H1 (cell line): ENCODE measurements around the gene TMA7B. TPM values are rescaled to one million over a fixed set of nuclear protein-coding genes. Genes with fewer than 3 reads are reported as not detected.

ENCODE experiments used
- CTCF ChIA-PET: fragments of 300-600 bp; sonication (Branson Sonifier 250); formaldehyde crosslinking; loops from one replicate; lab custom pipeline; 2021; ENCODE audit not compliant: partially characterized antibody; lab: Charles Lee
- POLR2A ChIA-PET: fragments of 300-600 bp; sonication (Branson Sonifier 250); formaldehyde crosslinking; loops from one replicate; lab custom pipeline; 2021; ENCODE audit warnings: inconsistent platforms; ENCODE audit not compliant: partially characterized antibody; lab: Charles Lee
- DNase-seq, 2 experiments: peaks; one replicate each; pipeline versions ENCODE4 v3.0.0 to v3.0.0-alpha.2; 2010 to 2022; ENCODE audit warnings: low spot score in 2 of 2, low read depth in 1 of 2, mixed read lengths in 1 of 2
- FAIRE-seq: peaks from 2 replicates; lab custom pipeline; 2011; peaks lifted over from hg19 to GRCh38; lab: Jason Lieb, UNC
- H2AFZ ChIP-seq: 2 replicates; pipeline ENCODE4 v1.8.1; 2012; ENCODE audit warnings: low read length, inconsistent platforms
- H2AK5ac ChIP-seq: 2 replicates; pipeline ENCODE4 v1.6.1; 2013; ENCODE audit warnings: low read depth, low read length
- H2BK120ac ChIP-seq: replicated peaks from 2 replicates; pipeline ENCODE3; 2013; ENCODE audit warnings: low read depth, low read length, inconsistent platforms
- H2BK12ac ChIP-seq: 2 replicates; pipeline ENCODE4 v1.6.1; 2013; ENCODE audit warnings: low read depth, low read length
- H2BK15ac ChIP-seq: 2 replicates; pipeline ENCODE4 v1.6.1; 2013; ENCODE audit warnings: low read length
- H2BK20ac ChIP-seq: 2 replicates; pipeline ENCODE4 v1.6.1; 2013; ENCODE audit warnings: low read length
- H2BK5ac ChIP-seq: 2 replicates; pipeline ENCODE4 v1.6.1; 2013; ENCODE audit warnings: low read depth, low read length
- H3K14ac ChIP-seq: 2 replicates; pipeline ENCODE4 v1.6.1; 2013; ENCODE audit warnings: inconsistent platforms; ENCODE audit not compliant: insufficient read length
- H3K18ac ChIP-seq: 2 replicates; pipeline ENCODE4 v1.6.1; 2013; ENCODE audit warnings: low read length; ENCODE audit errors: extremely low read depth
- H3K23ac ChIP-seq: 2 replicates; pipeline ENCODE4 v1.6.1; 2013; ENCODE audit warnings: inconsistent platforms; ENCODE audit not compliant: insufficient read length
- H3K23me2 ChIP-seq: 2 replicates; pipeline ENCODE4 v1.6.1; 2013; ENCODE audit warnings: low read depth, low read length
- H3K27ac ChIP-seq: 2 replicates; pipeline ENCODE4 v1.6.1; 2011; ENCODE audit warnings: low read depth, low read length, inconsistent platforms
- H3K27me3 ChIP-seq, 4 experiments: replicated peaks in 1 of 4; 1 replicate in 1 of 4; 2 replicates in 3 of 4; pipeline versions ENCODE4 v1.6.1 to v1.8.1; 2011 to 2013; ENCODE audit warnings: low read length in 3 of 4, mild to moderate bottlenecking in 3 of 4, inconsistent platforms in 2 of 4, mixed read lengths in 2 of 4, moderate library complexity in 1 of 4; ENCODE audit not compliant: control insufficient read depth in 3 of 4, insufficient read depth in 3 of 4; ENCODE audit errors: extremely low read depth in 1 of 4
- H3K36me3 ChIP-seq, 4 experiments: 2 replicates each; pipeline versions ENCODE4 v1.6.1 to v1.8.1; 2011 to 2013; ENCODE audit warnings: mild to moderate bottlenecking in 4 of 4, low read length in 3 of 4, moderate library complexity in 2 of 4, control low read depth in 1 of 4, inconsistent platforms in 1 of 4; ENCODE audit not compliant: insufficient read depth in 4 of 4, control insufficient read depth in 2 of 4
- H3K4ac ChIP-seq: replicated peaks from 2 replicates; pipeline ENCODE3; 2013; ENCODE audit warnings: low read length, low read depth, mixed read lengths, inconsistent platforms; ENCODE audit not compliant: insufficient read length
- H3K4me1 ChIP-seq, 4 experiments: replicated peaks in 1 of 4; 1 replicate in 1 of 4; 2 replicates in 3 of 4; pipeline versions ENCODE4 v1.6.1 to v1.8.1; 2011 to 2013; ENCODE audit warnings: low read length in 3 of 4, inconsistent platforms in 2 of 4, mixed read lengths in 1 of 4; ENCODE audit not compliant: insufficient read depth in 4 of 4, control insufficient read depth in 3 of 4
- H3K4me2 ChIP-seq, 2 experiments: 2 replicates each; pipeline versions ENCODE4 v1.6.1 to v1.8.1; 2011 to 2013; ENCODE audit warnings: low read depth in 2 of 2, low read length in 2 of 2, control low read depth in 1 of 2, inconsistent platforms in 1 of 2, mild to moderate bottlenecking in 1 of 2; ENCODE audit not compliant: insufficient read depth in 1 of 2
- H3K4me3 ChIP-seq, 4 experiments: fragments of 200-600, 300-600 bp in 1 of 4; sonication (generic), shearing (Covaris generic), sonication (Bioruptor Twin) in 1 of 4; 2 replicates each; pipeline versions ENCODE4 v1.5.1 to v1.8.1; 2011 to 2016; ENCODE audit warnings: low read length in 4 of 4, low read depth in 3 of 4, control low read depth in 2 of 4, inconsistent platforms in 2 of 4, mild to moderate bottlenecking in 2 of 4, mixed read lengths in 1 of 4, moderate library complexity in 1 of 4; ENCODE audit not compliant: insufficient read depth in 2 of 4; ENCODE audit errors: extremely low read depth in 1 of 4
- H3K56ac ChIP-seq: replicated peaks from 2 replicates; pipeline ENCODE3; 2013; ENCODE audit warnings: low read depth, mild to moderate bottlenecking, mixed read lengths, low read length, inconsistent platforms; ENCODE audit not compliant: insufficient read length
- H3K79me1 ChIP-seq: 2 replicates; pipeline ENCODE4 v1.6.1; 2013; ENCODE audit warnings: low read depth, low read length, control low read depth
- H3K79me2 ChIP-seq, 2 experiments: 2 replicates each; pipeline versions ENCODE4 v1.6.1 to v1.8.1; 2012 to 2013; ENCODE audit warnings: low read length in 2 of 2, mild to moderate bottlenecking in 2 of 2, inconsistent platforms in 1 of 2; ENCODE audit not compliant: insufficient read depth in 2 of 2, control insufficient read depth in 1 of 2
- H3K9ac ChIP-seq, 4 experiments: replicated peaks in 1 of 4; 1 replicate in 1 of 4; 2 replicates in 3 of 4; pipeline versions ENCODE4 v1.6.1 to v1.8.1; 2011 to 2013; ENCODE audit warnings: low read depth in 3 of 4, low read length in 3 of 4, control low read depth in 2 of 4, mild to moderate bottlenecking in 2 of 4, moderate library complexity in 2 of 4, inconsistent platforms in 1 of 4; ENCODE audit errors: extremely low read depth in 1 of 4
- H3K9me3 ChIP-seq, 2 experiments: 2 replicates each; pipeline versions ENCODE4 v1.6.1 to v1.8.1; 2012 to 2013; ENCODE audit warnings: mild to moderate bottlenecking in 2 of 2, moderate library complexity in 2 of 2, control low read depth in 1 of 2, inconsistent platforms in 1 of 2, low read depth in 1 of 2, low read length in 1 of 2, mixed read lengths in 1 of 2; ENCODE audit not compliant: insufficient read depth in 2 of 2
- H4K20me1 ChIP-seq, 2 experiments: replicated peaks in 1 of 2; 2 replicates each; pipeline versions ENCODE3 to v1.8.1; 2011 to 2013; ENCODE audit warnings: inconsistent platforms in 2 of 2, low read length in 2 of 2, mild to moderate bottlenecking in 1 of 2; ENCODE audit not compliant: insufficient read depth in 2 of 2, control insufficient read depth in 1 of 2
- H4K5ac ChIP-seq: 2 replicates; pipeline ENCODE4 v1.6.1; 2013; ENCODE audit warnings: low read length, low read depth, mixed read lengths, inconsistent platforms; ENCODE audit not compliant: insufficient read length
- H4K8ac ChIP-seq: 2 replicates; pipeline ENCODE4 v1.8.0; 2013; ENCODE audit warnings: mild to moderate bottlenecking, moderate library complexity, low read length, inconsistent platforms; ENCODE audit not compliant: insufficient read depth; ENCODE audit errors: extremely low read depth
- H4K91ac ChIP-seq: replicated peaks from 2 replicates; pipeline ENCODE3; 2013; ENCODE audit warnings: low read length, mixed read lengths, inconsistent platforms; ENCODE audit not compliant: insufficient read length
- CBX5 ChIP-seq: fragments of 300-800, 300-1000 bp; sonication (generic); IDR thresholded peaks from 2 replicates; pipeline ENCODE4 v1.7.1; 2016; ENCODE audit warnings: antibody characterized with exemption, low read length, low read depth
- CHD2 ChIP-seq: IDR thresholded peaks from 2 replicates; pipeline ENCODE4 v1.6.1; 2012; ENCODE audit warnings: low read length, improper control_type of control experiment
- EGR1 ChIP-seq: IDR thresholded peaks from 2 replicates; pipeline ENCODE4 v1.6.1; 2011; ENCODE audit warnings: low read depth, low read length, borderline replicate concordance
- HDAC6 ChIP-seq: IDR thresholded peaks from one replicate; pipeline ENCODE4 v1.7.1; 2012; ENCODE audit warnings: low read depth, mild to moderate bottlenecking, inconsistent platforms, low read length, moderate library complexity
- JUND ChIP-seq: IDR thresholded peaks from 2 replicates; pipeline ENCODE4 v1.6.1; 2011; ENCODE audit warnings: mild to moderate bottlenecking, improper control_type of control experiment, low read length
- NANOG ChIP-seq: IDR thresholded peaks from 2 replicates; pipeline ENCODE4 v1.6.1; 2011; ENCODE audit warnings: low read length, low read depth, mild to moderate bottlenecking, inconsistent platforms; ENCODE audit not compliant: insufficient read depth, poor library complexity, severe bottlenecking
- PHF8 ChIP-seq: fragments of 200-600 bp; sonication (generic); conservative IDR thresholded peaks from 2 replicates; pipeline ENCODE4 v1.7.1; 2012; ENCODE audit warnings: low read depth, mild to moderate bottlenecking, inconsistent platforms, low read length, moderate library complexity
- RAD21 ChIP-seq, 2 experiments: IDR thresholded peaks in 1 of 2; conservative IDR thresholded peaks in 1 of 2; 2 replicates each; pipeline ENCODE4 v1.6.1; 2011; ENCODE audit warnings: low read depth in 2 of 2, low read length in 2 of 2, improper control_type of control experiment in 1 of 2, inconsistent platforms in 1 of 2, mild to moderate bottlenecking in 1 of 2, moderate library complexity in 1 of 2
- RBBP5 ChIP-seq: IDR thresholded peaks from 2 replicates; pipeline ENCODE4 v1.7.1; 2012; ENCODE audit warnings: low read depth, mild to moderate bottlenecking, inconsistent platforms, low read length, moderate library complexity, borderline replicate concordance
- TEAD4 ChIP-seq: IDR thresholded peaks from 2 replicates; pipeline ENCODE4 v1.6.1; 2012; ENCODE audit warnings: low read depth, low read length, inconsistent platforms, mixed read lengths
- WGBS, 2 experiments: shearing (Covaris generic) in 1 of 2; methylation state at CpG; one replicate each; pipeline versions ENCODE4 v1.1.6 to v1.1.7; 2013 to 2015; ENCODE audit warnings: low lambda C conversion rate in 2 of 2, mixed read lengths in 2 of 2, inconsistent platforms in 1 of 2, low coverage in 1 of 2, missing lambda C conversion rate in 1 of 2; ENCODE audit not compliant: insufficient replicate concordance in 2 of 2, insufficient coverage in 1 of 2, insufficient read length in 1 of 2; ENCODE audit errors: extremely low coverage in 1 of 2, missing lambda C conversion rate in 1 of 2; 5-methylcytosine and 5-hydroxymethylcytosine counted together
- polyA plus RNA-seq, 7 experiments: library from polyadenylated mRNA; depleted of rRNA in 3 of 7; stranded (reverse) in 5 of 7; unstranded in 2 of 7; fragments of >200 nt in 5 of 7; fragments of 200-250 nt in 2 of 7; gene quantifications; 1 replicate in 5 of 7; 2 replicates in 1 of 7; 4 replicates in 1 of 7; pipeline versions ENCODE4 v1.2.1 to v1.2.3, GENCODE V29; 2011 to 2013; ENCODE audit warnings: missing spikeins in 2 of 7, mixed read lengths in 2 of 7
- total RNA-seq: library from RNA; stranded (reverse); fragmentation: NEBNext Ultra II Directional; extraction: Animal tissue kit (Norgen Biotek cat#: 25700); gene quantifications from 2 replicates; pipeline ENCODE4 v1.2.1, GENCODE V29; 2021

The TMA7B gene
- total and polyA plus RNA-seq, 2 of the 8 experiments (the other 6 are each of a cell fraction or from before 2014, with no cell fraction given): not detected

DNA sequence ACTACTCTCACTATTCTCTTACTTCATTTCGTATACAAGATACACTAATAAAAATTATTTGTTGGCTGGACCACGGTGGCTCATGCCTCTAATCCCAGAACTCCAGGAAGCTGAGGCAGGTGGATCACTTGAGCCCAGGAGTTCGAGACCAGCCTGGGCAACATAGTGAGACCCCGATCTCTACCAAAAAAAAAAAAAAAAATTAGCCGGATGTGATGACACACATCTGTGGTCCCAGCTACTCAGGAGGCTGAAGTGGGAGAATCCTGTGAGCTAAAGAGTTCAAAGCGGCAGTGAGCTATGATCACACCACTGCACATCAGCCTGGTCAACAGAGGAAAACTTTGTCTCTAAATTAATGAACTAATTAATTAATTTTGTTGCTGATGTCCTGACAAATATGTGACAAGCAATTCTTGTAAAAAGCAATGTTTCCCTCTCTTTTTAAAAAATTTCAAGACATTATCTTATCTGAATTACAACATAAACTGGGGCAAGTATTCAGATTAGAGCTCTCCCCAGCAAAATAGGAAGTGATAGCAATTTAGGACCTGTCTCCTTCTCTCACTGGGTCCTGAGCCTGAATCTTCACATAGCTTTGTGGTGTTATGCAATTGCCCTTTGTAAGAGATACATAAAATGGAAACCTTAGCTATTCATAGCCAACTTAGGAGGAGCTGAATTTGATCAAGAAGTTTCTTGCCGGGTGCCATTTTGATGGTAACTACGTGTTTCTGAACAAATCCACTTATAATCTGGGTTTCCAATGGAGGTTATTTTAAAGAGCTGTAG is 17.6 kb upstream of the TMA7B start:
- Histone ChIP-seq H3K36me3 (no peaks in the 10 kb centered on the region), H3K23me2 (no peaks in the 10 kb centered on the region), H3K27me3 (no peaks in the 10 kb centered on the region; a peak in 1 of 7 replicates), H3K4me1 (peaks cover 10 to 30% (median 15%) of the 10 kb centered on the region in 4 experiments), H4K20me1 (no peaks in the 10 kb centered on the region), H2BK12ac (no peak overlapping the region), H3K79me2 (no peaks in the 10 kb centered on the region), H2AFZ (no peak overlapping the region), H3K4me2 (no peak overlapping the region), H3K79me1 (no peaks in the 10 kb centered on the region), H3K56ac (no peak overlapping the region), H2BK20ac (peak overlapping the region; percentile 66; the same call in 1 of the 2 replicates), H2AK5ac (no peak overlapping the region), H3K27ac (no peak overlapping the region), H3K14ac (no peak overlapping the region), H2BK120ac (no peak overlapping the region), H3K23ac (no peak overlapping the region), H4K8ac (no peak overlapping the region), H2BK5ac (no peak overlapping the region), H3K4ac (no peak overlapping the region), H3K9ac (no peak overlapping the region), H3K9me3 (no peaks in the 10 kb centered on the region), H4K91ac (no peak overlapping the region), H2BK15ac (no peak overlapping the region), H3K4me3 (no peak overlapping the region), H4K5ac (no peak overlapping the region), H3K18ac (no peak overlapping the region)
- FAIRE-seq: no peak
- no peak for DNase-seq
- CTCF ChIA-PET: interaction anchor here (0.6 to 7.0 kb wide), 22 partner anchors 8 to 407 kb away, joined by 3 to 66 read pairs (median 5); partner anchors contain the start of genes ENTHD1 and TMA7B
- POLR2A ChIA-PET: interaction anchor here (0.6 to 2.1 kb wide), 9 partner anchors 10 to 396 kb away, joined by 3 to 11 read pairs (median 3); no protein-coding TSS in a partner anchor
- 81% methylated on average over 8 of the region's 8 CpGs; no CpG with 5 or more reads in 1 of the 2 experiments for WGBS, 2 experiments
- no peak for TF ChIP-seq RBBP5
- TF ChIP-seq NANOG: no peak
- no peak for TF ChIP-seq CHD2
- TF ChIP-seq TEAD4: no peak
- no peak for TF ChIP-seq EGR1
- no peak for TF ChIP-seq PHF8
- TF ChIP-seq JUND: no peak
- no peak for TF ChIP-seq RAD21 (IDR thresholded peaks at IDR 0.05 in 1 of 2, conservative IDR thresholded peaks at IDR 0.05 in 1 of 2; ENCODE audit: low read depth in 2 of 2, low read length in 2 of 2)
- no peak for TF ChIP-seq HDAC6
- TF ChIP-seq CBX5: no peak
